MCF 10A (cell line): Measurements from ENCODE around the gene CCDC167. TPM values are rescaled to one million over a fixed set of nuclear protein-coding genes. Genes with fewer than 3 reads are reported as not detected.
A peak's percentile ranks its signal among the peaks of the same experiment; 100 is the strongest.

Source experiments
- Bru-seq: library from RNA; stranded (reverse); fragments of 400-500 nt; gene quantifications from one replicate; lab custom pipeline; 2021; lab: Mats Ljungman, UMichigan
- BruChase-seq, 2 experiments: library from RNA; stranded (reverse); fragments of 400-500 nt; gene quantifications; one replicate each; lab custom pipeline; 2021; lab: Mats Ljungman, UMichigan
- BruUV-seq: library from RNA; stranded (reverse); fragments of 400-500 nt; replicated peaks from 2 replicates; lab custom pipeline; 2021; lab: Mats Ljungman, UMichigan
- CTCF ChIA-PET: fragments of 300-600 bp; sonication (Branson Sonifier 250); formaldehyde crosslinking; extraction: SDS; loops from one replicate; lab custom pipeline; 2021; ENCODE audit warnings: antibody characterized with exemption, inconsistent platforms; lab: Yijun Ruan, JAX
- POLR2A ChIA-PET: fragments of 300-600, 350-650 bp; sonication (Branson Sonifier 250); formaldehyde crosslinking; extraction: SDS; loops from one replicate; lab custom pipeline; 2020; ENCODE audit warnings: antibody characterized with exemption, inconsistent platforms; lab: Yijun Ruan, JAX
- DNase-seq: peaks from one replicate; pipeline ENCODE4 v3.0.0-alpha.2; 2018; ENCODE audit not compliant: unreplicated experiment
- H3K27ac Mint-ChIP-seq: one replicate; pipeline ENCODE4 v1.8.0; 2022; ENCODE audit warnings: mild to moderate bottlenecking, low read depth, mixed read lengths; ENCODE audit not compliant: unreplicated experiment
- H3K27me3 Mint-ChIP-seq: one replicate; pipeline ENCODE4 v1.8.0; 2022; ENCODE audit warnings: mixed read lengths; ENCODE audit not compliant: insufficient read depth, unreplicated experiment
- H3K36me3 Mint-ChIP-seq: one replicate; pipeline ENCODE4 v1.8.0; 2022; ENCODE audit warnings: mild to moderate bottlenecking, moderate library complexity, mixed read lengths; ENCODE audit not compliant: insufficient read depth, unreplicated experiment
- H3K4me1 Mint-ChIP-seq: one replicate; pipeline ENCODE4 v1.8.0; 2022; ENCODE audit warnings: mixed read lengths; ENCODE audit not compliant: insufficient read depth, unreplicated experiment
- H3K4me3 Mint-ChIP-seq: one replicate; pipeline ENCODE4 v1.8.0; 2022; ENCODE audit warnings: mild to moderate bottlenecking, moderate library complexity, mixed read lengths; ENCODE audit not compliant: unreplicated experiment
- H3K9me3 Mint-ChIP-seq: one replicate; pipeline ENCODE4 v1.8.0; 2022; ENCODE audit warnings: mixed read lengths; ENCODE audit not compliant: unreplicated experiment
- CTCF ChIP-seq: fragments of 200-600 bp; IDR thresholded peaks from one replicate; pipeline ENCODE4 v1.8.0; 2022; ENCODE audit warnings: antibody characterized with exemption, mild to moderate bottlenecking; ENCODE audit not compliant: unreplicated experiment
- intact Hi-C: fragments of 100-400 bp; cut with micrococcal nuclease; formaldehyde crosslinking; loops from 2 replicates; pipeline ENCODE4 v1.14.1; 2022
- long read RNA-seq: library from polyadenylated mRNA; stranded (forward); transcript quantifications from one replicate; pipeline ENCODE4 v2.0.0, GENCODE V29; 2022
- total RNA-seq: library from RNA; stranded (reverse); gene quantifications from 2 replicates; pipeline ENCODE4 v1.2.3, GENCODE V29; 2022

Gene CCDC167
- total RNA-seq (24.4 and 40.8 TPM in 2 replicates), Bru-seq, nascent RNA (percentile 55 among the genes with signal in this experiment), BruChase-seq, experiment 1, labeled RNA remaining after a 6-hour chase (percentile 50 among the genes with signal in this experiment), BruChase-seq, experiment 2, labeled RNA remaining after a 2-hour chase (percentile 55 among the genes with signal in this experiment)
- long read RNA-seq, transcript CCDC167-201 (4 exons, 619 nt), result major isoform, 41 of 42 reads
- long read RNA-seq, partial matches to known transcripts, result 0 of 42 reads
- long read RNA-seq, other reads (novel, unspliced or antisense), result 1 of 42 reads

GRCh38 chr6:37499433-37500293, at the start of gene CCDC167:
TSS of gene CCDC167 (minus strand) at chr6:37499893. CDS start at chr6:37499863, 30 bp downstream.
- TF ChIP-seq CTCF, result no peak
- POLR2A ChIA-PET, result interaction anchor here (0.6 to 1.4 kb wide), 5 partner anchors 9 to 319 kb away, joined by 3 to 4 read pairs (median 3); no protein-coding TSS in a partner anchor
- peak within 1 kb of the TSS; percentile 93 for H3K27ac Mint-ChIP-seq
- H3K4me3 Mint-ChIP-seq, result peak within 1 kb of the TSS; percentile 93
- no peaks in the 10 kb centered on the region for H3K36me3 Mint-ChIP-seq
- DNase-seq, result peak; percentile 96
- H3K9me3 Mint-ChIP-seq, result no peaks in the 10 kb centered on the region
- peaks cover 16% of the 10 kb centered on the region for H3K4me1 Mint-ChIP-seq
- no peaks in the 10 kb centered on the region for H3K27me3 Mint-ChIP-seq
- CTCF ChIA-PET, result no interaction called here
- no TSS peak for BruUV-seq
- intact Hi-C loops, result no loop called here

- no peaks in the 10 kb centered on the region for H3K9me3 Mint-ChIP-seq
- ChIA-PET POLR2A (no interaction called here), CTCF (interaction anchor here (0.6 to 0.7 kb wide), 2 partner anchors 15 to 734 kb away, joined by 3 to 5 read pairs; no protein-coding TSS in a partner anchor)
- DNase-seq, result no peak
- H3K36me3 Mint-ChIP-seq, result no peaks in the 10 kb centered on the region
- H3K4me3 Mint-ChIP-seq, result no peak overlapping the region
- H3K27me3 Mint-ChIP-seq, result no peaks in the 10 kb centered on the region
- H3K27ac Mint-ChIP-seq, result no peak overlapping the region
- peaks cover 13% of the 10 kb centered on the region for H3K4me1 Mint-ChIP-seq
- intact Hi-C loops, result no loop called here
- no TSS peak for BruUV-seq
- TF ChIP-seq CTCF, result no peak
Observed at GRCh38 chr6:37549154-37549553, 49.5 kb upstream of the CCDC167 start.

GRCh38 chr6:37548067-37548674, 48.5 kb upstream of the CCDC167 start:
- no peak overlapping the region for H3K27ac Mint-ChIP-seq
- no peaks in the 10 kb centered on the region for H3K27me3 Mint-ChIP-seq
- DNase-seq, result no peak
- CTCF ChIA-PET, result interaction anchor here (0.6 kb wide), 1 partner anchor 164 kb away, joined by 3 read pairs; no protein-coding TSS in a partner anchor
- H3K9me3 Mint-ChIP-seq, result no peaks in the 10 kb centered on the region
- no peaks in the 10 kb centered on the region for H3K36me3 Mint-ChIP-seq
- peaks cover 6% of the 10 kb centered on the region for H3K4me1 Mint-ChIP-seq
- no peak overlapping the region for H3K4me3 Mint-ChIP-seq
- POLR2A ChIA-PET, result interaction anchor here (0.7 to 1.2 kb wide), 2 partner anchors 23 to 32 kb away, joined by 3 to 4 read pairs; no protein-coding TSS in a partner anchor
- TF ChIP-seq CTCF, result no peak
- intact Hi-C loops, result no loop called here
- BruUV-seq, result no TSS peak
